Measurements from ENCODE around the gene ARHGAP31. TPM values are rescaled to one million over a fixed set of nuclear protein-coding genes. Genes with fewer than 3 reads are reported as not detected.

Gene ARHGAP31
- 12.6 TPM for total RNA-seq (2013)
- polyA plus RNA-seq (1 to 10 TPM; 4.7 to 9.8 (median 7.6) TPM), polyA minus RNA-seq (10.8 and 15.2 TPM in 2 replicates), total RNA-seq (47.3 to 266 (median 85.7) reads per million in 11 experiments)

GRCh38 chr3:119293871-119294695 lies at the start of gene ARHGAP31:
Gene ARHGAP31, plus strand, starts transcription at chr3:119294383. Its CDS starts 522 bp downstream, at chr3:119294905.
- peak within 1 kb of the TSS; percentile 91 to 94 for H3K4me3 Mint-ChIP-seq
- peak within 1 kb of the TSS; percentile 92 for H3K9ac ChIP-seq (ENCODE audit: insufficient read depth, low read length, poor library complexity, severe bottlenecking)
- no peak for TF ChIP-seq CTCF (IDR thresholded peaks at IDR 0.05)

GRCh38 chr3:119245778-119246177 lies 48.4 kb upstream of the ARHGAP31 start:
- no peak overlapping the region for H3K4me3 Mint-ChIP-seq

More at GRCh38 chr3:119293871-119294695, at the start of gene ARHGAP31:
- intact Hi-C loops (cut with micrococcal nuclease), result loop anchor here (2.0 to 10.0 kb wide), 2 partner anchors 29 to 51 kb away; no protein-coding TSS in a partner anchor
- H3K4me3 ChIP-seq (replicated peaks in 1 of 3; ENCODE audit: low read depth in 2 of 3, low read length in 3 of 3), result peak within 1 kb of the TSS; percentile 64 to 94 (median 76)
- peaks cover 3 to 24% of the 10 kb centered on the region in 2 donors for H3K36me3 ChIP-seq (replicated peaks in 1 of 2; ENCODE audit: control insufficient read depth in 1 of 2, insufficient read depth in 2 of 2, low read length in 2 of 2)
- no peaks in the 10 kb centered on the region for H3K9me3 ChIP-seq (replicated peaks in 1 of 2; ENCODE audit: control insufficient read depth in 1 of 2, insufficient read depth in 1 of 2, low read length in 2 of 2)
- WGBS (ENCODE audit: insufficient coverage), result under 1% methylated on average over 44 of the region's 55 CpGs
- peaks cover 0 to 4% (median 3%) of the 10 kb centered on the region in 3 donors for H3K27me3 Mint-ChIP-seq (ENCODE audit: low read depth in 3 of 3)
- peak; percentile 85 to 92 (median 88) for DNase-seq
- peak within 1 kb of the TSS; percentile 72 for H2AFZ ChIP-seq (ENCODE audit: insufficient read depth, low read depth, low read length, poor library complexity, severe bottlenecking)
- H4K20me1 ChIP-seq (ENCODE audit: insufficient read depth, low read length), result peaks cover 27% of the 10 kb centered on the region
- H3K4me1 Mint-ChIP-seq, result peaks cover 49% of the 10 kb centered on the region
- peaks cover 33 to 46% of the 10 kb centered on the region in 2 donors for H3K4me1 ChIP-seq (ENCODE audit: control insufficient read depth in 1 of 2, insufficient read depth in 2 of 2, low read length in 2 of 2)
- H3K27me3 ChIP-seq (ENCODE audit: control insufficient read depth in 2 of 2, insufficient read depth in 2 of 2, low read length in 2 of 2), result peaks cover 0 to 2% of the 10 kb centered on the region in 2 donors
- peaks cover 21 to 22% of the 10 kb centered on the region in 2 donors for H3K36me3 Mint-ChIP-seq
- H3K79me2 ChIP-seq (ENCODE audit: insufficient read depth, low read length), result peaks cover 41% of the 10 kb centered on the region
- peak within 1 kb of the TSS; percentile 91 to 97 (median 95) for H3K27ac Mint-ChIP-seq
- peaks cover 0 to 6% (median 0%) of the 10 kb centered on the region in 7 donors for H3K9me3 Mint-ChIP-seq
- peak within 1 kb of the TSS; percentile 96 to 97 for H3K27ac ChIP-seq (ENCODE audit: low read depth in 1 of 2, low read length in 2 of 2)
- peak within 1 kb of the TSS; percentile 80 for H3K4me2 ChIP-seq (replicated peaks; ENCODE audit: extremely low read depth, low read length, poor library complexity, severe bottlenecking)

More at GRCh38 chr3:119245778-119246177, 48.4 kb upstream of the ARHGAP31 start:
- Histone ChIP-seq H3K9me3 (replicated peaks in 1 of 2; ENCODE audit: control insufficient read depth in 1 of 2, insufficient read depth in 1 of 2, low read length in 2 of 2) (peaks cover 3 to 11% of the 10 kb centered on the region in 2 donors), H3K27ac (ENCODE audit: low read depth in 1 of 2, low read length in 2 of 2) (no peak overlapping the region), H3K36me3 (replicated peaks in 1 of 2; ENCODE audit: control insufficient read depth in 1 of 2, insufficient read depth in 2 of 2, low read length in 2 of 2) (no peaks in the 10 kb centered on the region), H3K9ac (ENCODE audit: insufficient read depth, low read length, poor library complexity, severe bottlenecking) (no peak overlapping the region), H4K20me1 (ENCODE audit: insufficient read depth, low read length) (no peaks in the 10 kb centered on the region), H3K4me2 (replicated peaks; ENCODE audit: extremely low read depth, low read length, poor library complexity, severe bottlenecking) (no peak overlapping the region), H2AFZ (ENCODE audit: insufficient read depth, low read depth, low read length, poor library complexity, severe bottlenecking) (peak overlapping the region; percentile 13), H3K4me3 (replicated peaks in 1 of 3; ENCODE audit: low read depth in 2 of 3, low read length in 3 of 3) (no peak overlapping the region), H3K4me1 (ENCODE audit: control insufficient read depth in 1 of 2, insufficient read depth in 2 of 2, low read length in 2 of 2) (peaks cover 6 to 11% of the 10 kb centered on the region in 2 donors), H3K79me2 (ENCODE audit: insufficient read depth, low read length) (no peaks in the 10 kb centered on the region), H3K27me3 (ENCODE audit: control insufficient read depth in 2 of 2, insufficient read depth in 2 of 2, low read length in 2 of 2) (no peaks in the 10 kb centered on the region)
- Mint-ChIP-seq H3K36me3 (no peaks in the 10 kb centered on the region), H3K9me3 (peaks cover 12 to 18% (median 16%) of the 10 kb centered on the region in 7 donors), H3K4me1 (peaks cover 11% of the 10 kb centered on the region), H3K27ac (peak overlapping the region in 1 of 7 donors; percentile 33), H3K27me3 (ENCODE audit: low read depth in 3 of 3) (peaks cover 0 to 1% (median 0%) of the 10 kb centered on the region in 3 donors)
- TF ChIP-seq CTCF (IDR thresholded peaks at IDR 0.05), result no peak
- intact Hi-C loops (cut with micrococcal nuclease), result loop anchor here in 1 of 2 donors (10.0 kb wide), 1 partner anchor 361 kb away; no protein-coding TSS in a partner anchor
- no peak for DNase-seq
- WGBS (ENCODE audit: insufficient coverage), result 21% methylated on average over 2 of the region's 2 CpGs
